IPS-20b (cell line): ENCODE measurements around the gene PPP6R1.
"Not testable (repeated sequence)": the region's sequence is repeated elsewhere in the genome, so short reads cannot be mapped to it uniquely, and the experiment has no call there.

Experiments used
- H3K27ac ChIP-seq: one replicate; pipeline ENCODE4 v1.5.1; 2013; ENCODE audit warnings: low read length
- H3K27me3 ChIP-seq: 2 replicates; pipeline ENCODE4 v1.6.1; 2013; ENCODE audit warnings: mild to moderate bottlenecking, low read length, inconsistent platforms; ENCODE audit not compliant: insufficient read depth
- H3K36me3 ChIP-seq: 2 replicates; pipeline ENCODE4 v1.6.1; 2013; ENCODE audit warnings: low read depth, mild to moderate bottlenecking, inconsistent platforms, low read length, moderate library complexity; ENCODE audit not compliant: insufficient read depth
- H3K4me1 ChIP-seq: 2 replicates; pipeline ENCODE4 v1.6.1; 2013; ENCODE audit warnings: mild to moderate bottlenecking, control low read depth, inconsistent platforms, low read length, moderate library complexity; ENCODE audit not compliant: insufficient read depth
- H3K4me3 ChIP-seq: 2 replicates; pipeline ENCODE4 v1.5.1; 2013; ENCODE audit warnings: mild to moderate bottlenecking, low read length, inconsistent platforms
- H3K9ac ChIP-seq: 2 replicates; pipeline ENCODE4 v1.6.1; 2013; ENCODE audit warnings: low read depth, mild to moderate bottlenecking, inconsistent platforms, low read length, moderate library complexity
- H3K9me3 ChIP-seq: 2 replicates; pipeline ENCODE4 v1.6.1; 2013; ENCODE audit warnings: mild to moderate bottlenecking, low read depth, low read length, inconsistent platforms; ENCODE audit not compliant: insufficient read depth

PPP6R1 gene

DNA sequence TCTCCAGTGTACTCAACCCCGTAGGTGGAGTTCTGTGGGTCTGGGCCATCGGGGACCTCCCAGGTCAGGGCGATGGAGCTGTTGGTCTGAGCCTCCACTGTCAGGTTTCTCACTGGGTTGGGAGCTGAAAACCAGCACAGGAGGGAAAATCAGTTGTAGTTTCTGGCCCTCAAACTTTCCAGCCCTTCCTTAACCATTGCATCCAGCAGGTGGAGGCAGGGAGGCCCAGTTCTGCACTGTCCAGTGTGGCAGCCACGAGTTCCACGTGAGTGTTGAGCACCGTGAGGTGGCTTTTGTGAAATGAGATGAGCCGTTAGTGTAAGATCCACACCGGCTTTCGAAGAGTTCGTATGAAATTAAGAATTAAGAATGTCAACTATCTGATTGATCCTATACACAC is 56.6 kb downstream of the PPP6R1 start:
- H3K9me3 ChIP-seq, H3K4me1 ChIP-seq, H3K4me3 ChIP-seq, H3K27ac ChIP-seq, H3K9ac ChIP-seq, H3K36me3 ChIP-seq: not testable (repeated sequence)
- peaks cover 16% of the 10 kb centered on the region for H3K27me3 ChIP-seq

DNA sequence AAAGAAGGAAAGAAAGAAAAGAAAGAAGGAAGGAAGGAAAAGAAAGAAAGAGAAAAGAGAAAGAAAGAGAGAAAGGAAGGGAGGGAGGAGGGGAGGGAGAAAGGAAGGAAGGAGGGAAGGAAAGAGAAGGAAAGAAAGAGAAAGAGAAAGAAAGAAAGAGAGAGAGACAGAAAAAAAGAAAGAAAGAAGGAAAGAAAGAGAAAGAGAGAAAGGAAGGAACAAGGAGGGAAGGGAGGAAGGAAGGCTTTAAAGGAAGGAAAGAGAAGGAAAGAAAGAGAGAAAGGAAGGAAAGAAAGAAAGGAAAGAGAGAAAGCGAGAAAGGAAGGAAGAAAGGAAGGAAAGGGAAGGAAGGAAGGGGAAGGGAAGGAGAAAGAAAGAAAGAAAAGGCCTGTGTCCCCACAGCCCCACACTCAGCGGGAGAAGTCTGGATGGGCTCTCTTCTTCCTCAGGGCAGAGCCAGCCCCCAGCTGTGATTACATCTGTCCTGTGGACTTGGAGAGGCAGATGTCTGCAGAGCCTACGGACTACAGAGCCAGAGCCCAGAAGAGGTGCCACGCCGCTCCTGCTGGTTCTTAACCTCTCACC is 59.1 kb downstream of the PPP6R1 start:
- Histone ChIP-seq H3K27me3 (peaks cover 16% of the 10 kb centered on the region), H3K4me3 (no peak overlapping the region), H3K9me3 (no peaks in the 10 kb centered on the region), H3K36me3 (no peaks in the 10 kb centered on the region), H3K9ac (no peak overlapping the region), H3K4me1 (no peaks in the 10 kb centered on the region), H3K27ac (no peak overlapping the region)

DNA sequence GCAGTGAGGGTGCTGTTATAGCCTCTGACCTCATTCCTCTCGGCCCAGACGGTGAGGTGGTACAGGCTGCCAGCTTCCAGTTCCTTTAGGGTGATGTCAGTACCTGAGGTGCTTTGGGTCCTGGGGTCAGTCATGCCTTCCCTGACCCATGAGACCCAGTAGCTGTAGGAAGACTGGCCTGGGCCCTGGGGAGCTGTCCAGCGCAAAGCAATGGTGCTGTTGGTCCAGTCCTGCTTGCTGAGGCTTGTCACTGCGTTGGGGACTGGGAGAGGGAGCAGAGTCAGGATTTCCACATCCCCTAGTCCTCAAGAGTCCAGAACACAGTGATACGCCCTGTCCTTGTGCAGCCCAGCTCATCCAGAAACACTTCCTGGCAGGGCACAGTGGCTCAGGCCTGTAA is 60.2 kb downstream of the PPP6R1 start:
- Histone ChIP-seq H3K4me1 (no peaks in the 10 kb centered on the region), H3K36me3 (no peaks in the 10 kb centered on the region), H3K4me3 (no peak overlapping the region), H3K27ac (no peak overlapping the region), H3K9ac (no peak overlapping the region), H3K27me3 (peaks cover 19% of the 10 kb centered on the region), H3K9me3 (no peaks in the 10 kb centered on the region)

DNA sequence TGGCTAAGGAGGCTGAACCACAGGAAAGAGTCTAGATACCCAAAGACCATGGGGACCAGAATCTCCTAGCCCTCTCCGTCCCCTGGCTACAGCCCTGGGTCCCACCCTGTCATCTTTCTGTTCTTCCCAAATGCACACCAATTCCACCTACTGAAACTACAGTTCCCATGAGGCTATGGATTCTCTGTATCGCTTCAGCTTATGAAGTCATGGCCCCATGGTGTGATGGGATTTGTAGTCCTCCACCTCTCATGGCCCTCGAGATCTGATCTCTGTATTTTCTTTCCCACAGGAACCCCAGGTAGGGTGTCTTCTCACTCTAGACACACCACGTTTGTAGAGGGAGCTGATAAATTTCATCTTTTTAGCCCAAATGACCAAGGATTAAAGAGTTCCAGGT is 61.3 kb downstream of the PPP6R1 start:
- no peaks in the 10 kb centered on the region for H3K4me1 ChIP-seq
- H3K9ac ChIP-seq, result no peak overlapping the region
- H3K9me3 ChIP-seq, result no peaks in the 10 kb centered on the region
- no peaks in the 10 kb centered on the region for H3K36me3 ChIP-seq
- H3K4me3 ChIP-seq, result no peak overlapping the region
- no peak overlapping the region for H3K27ac ChIP-seq
- peaks cover 19% of the 10 kb centered on the region for H3K27me3 ChIP-seq

DNA sequence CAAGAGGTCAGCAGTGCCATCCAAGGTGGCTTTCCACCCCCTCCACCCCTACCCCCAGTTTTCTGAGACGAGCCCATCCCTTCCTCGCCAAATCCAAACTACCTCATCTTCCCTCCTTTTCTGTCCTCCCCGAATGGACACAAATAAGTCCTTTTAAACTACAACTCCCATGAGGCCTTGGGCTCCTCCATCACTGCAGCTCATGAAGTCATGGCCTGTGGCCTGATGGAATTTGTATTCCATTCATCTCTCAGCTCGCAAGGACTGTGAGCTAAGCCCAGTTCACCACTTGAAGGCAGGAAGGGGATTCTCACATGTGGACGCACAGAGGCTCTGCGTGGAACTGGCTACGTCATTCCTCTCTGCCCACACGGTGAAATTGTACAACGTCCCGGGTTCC is 62.0 kb downstream of the PPP6R1 start:
- Histone ChIP-seq H3K27me3 (peaks cover 19% of the 10 kb centered on the region), H3K4me1 (no peaks in the 10 kb centered on the region), H3K9ac (no peak overlapping the region), H3K27ac (no peak overlapping the region), H3K4me3 (no peak overlapping the region), H3K9me3 (no peaks in the 10 kb centered on the region), H3K36me3 (no peaks in the 10 kb centered on the region)

DNA sequence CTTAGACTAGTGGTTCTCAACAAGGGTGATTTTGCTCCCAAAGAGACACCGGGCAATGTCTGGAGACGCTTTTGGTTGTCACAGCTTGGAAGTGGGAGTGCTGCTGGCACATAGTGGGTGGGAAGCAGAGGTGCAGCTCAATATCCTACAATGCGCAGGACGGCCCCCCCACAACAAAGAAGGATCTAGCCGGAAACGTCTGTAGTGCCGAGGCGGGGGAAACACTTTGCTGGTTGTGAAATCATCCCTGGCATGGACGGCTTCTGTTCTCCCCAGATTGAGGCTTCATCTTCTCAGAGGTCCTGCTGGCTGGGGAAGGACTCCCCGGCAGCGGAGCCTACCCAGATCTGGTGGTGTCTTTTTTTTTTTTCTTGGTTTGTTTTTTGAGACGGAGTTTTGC is 65.3 kb downstream of the PPP6R1 start:
- Histone ChIP-seq H3K4me1 (no peaks in the 10 kb centered on the region), H3K27ac (no peak overlapping the region), H3K36me3 (no peaks in the 10 kb centered on the region), H3K9me3 (no peaks in the 10 kb centered on the region), H3K27me3 (0 out of 2 replicates have a peak, but pooled peaks cover 10% of the 10 kb centered on the region), H3K9ac (no peak overlapping the region), H3K4me3 (no peak overlapping the region)

DNA sequence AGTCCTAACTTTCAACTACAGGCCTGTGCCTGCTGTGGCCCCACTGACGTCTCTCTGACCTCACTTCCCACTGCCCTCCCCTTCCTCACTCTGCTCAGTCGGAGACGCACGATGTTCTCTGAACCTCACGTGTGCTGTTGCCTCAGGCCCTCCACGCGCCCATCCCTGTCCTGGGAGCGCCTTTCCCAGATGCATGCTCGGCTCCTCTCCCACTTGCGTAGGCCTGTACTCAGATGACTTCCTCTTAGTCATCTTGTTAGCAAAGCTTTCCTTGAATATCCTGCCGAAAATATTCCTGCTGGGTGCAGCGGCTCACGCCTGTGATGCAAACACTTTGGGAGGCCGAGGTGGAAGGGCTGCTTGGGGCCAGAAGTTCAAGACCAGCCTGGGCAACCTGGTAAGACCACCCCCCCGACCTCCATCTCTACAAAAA is 69.4 kb downstream of the PPP6R1 start:
- H3K9ac ChIP-seq, result no peak overlapping the region
- no peaks in the 10 kb centered on the region for H3K9me3 ChIP-seq
- no peak overlapping the region for H3K4me3 ChIP-seq
- H3K4me1 ChIP-seq, result no peaks in the 10 kb centered on the region
- H3K27me3 ChIP-seq, result peaks cover 21% of the 10 kb centered on the region
- H3K27ac ChIP-seq, result no peak overlapping the region
- H3K36me3 ChIP-seq, result no peaks in the 10 kb centered on the region

DNA sequence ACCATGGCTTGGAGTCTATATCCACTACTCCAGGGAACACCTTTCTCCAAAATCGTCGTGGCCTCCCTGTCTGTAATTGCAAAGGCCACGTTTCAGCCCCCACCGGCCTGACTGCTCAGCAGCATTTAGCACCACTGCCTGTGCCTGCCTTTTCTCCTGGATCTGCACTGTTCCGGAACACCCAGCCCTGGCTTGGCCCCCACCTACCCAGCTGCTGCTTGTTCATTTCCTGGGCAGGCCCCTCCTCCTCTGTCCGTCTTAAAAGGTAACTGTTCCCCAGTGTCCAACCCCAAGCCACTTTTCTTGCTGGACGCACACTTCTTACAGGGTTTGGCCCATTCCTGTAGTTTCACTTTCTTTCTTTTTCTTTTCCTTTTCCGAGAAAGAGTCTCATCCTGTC is 70.2 kb downstream of the PPP6R1 start:
- H3K4me3 ChIP-seq, result no peak overlapping the region

DNA sequence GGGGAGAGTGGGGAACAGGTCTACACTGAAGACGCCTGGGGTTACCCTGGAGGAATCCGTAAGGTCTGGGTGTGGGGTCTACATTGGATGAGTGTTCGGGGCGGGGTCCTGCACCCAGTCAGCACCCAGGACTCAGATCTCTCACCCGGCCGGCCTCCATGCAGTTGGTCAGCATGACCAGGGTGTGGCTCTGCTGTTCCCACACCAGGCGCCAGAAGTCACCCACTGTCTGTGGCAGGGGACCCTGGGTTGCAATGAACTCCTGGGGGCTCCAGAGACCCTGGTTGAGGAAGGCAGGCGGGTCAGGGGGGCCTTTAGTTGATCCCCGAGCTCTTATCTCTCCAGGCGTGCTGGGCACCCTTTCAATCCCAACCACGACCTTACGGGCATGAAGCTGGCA is 72.7 kb downstream of the PPP6R1 start:
- H3K27ac ChIP-seq, result no peak overlapping the region
- H3K4me1 ChIP-seq, result no peaks in the 10 kb centered on the region
- peaks cover 28% of the 10 kb centered on the region for H3K27me3 ChIP-seq
- H3K9me3 ChIP-seq, result no peaks in the 10 kb centered on the region
- no peak overlapping the region for H3K9ac ChIP-seq
- H3K4me3 ChIP-seq, result no peak overlapping the region
- no peaks in the 10 kb centered on the region for H3K36me3 ChIP-seq

More for the DNA sequence above, 70.2 kb downstream of the PPP6R1 start:
- Histone ChIP-seq H3K27ac (no peak overlapping the region), H3K9ac (no peak overlapping the region), H3K4me1 (no peaks in the 10 kb centered on the region), H3K9me3 (no peaks in the 10 kb centered on the region), H3K36me3 (no peaks in the 10 kb centered on the region), H3K27me3 (peaks cover 18% of the 10 kb centered on the region)

DNA sequence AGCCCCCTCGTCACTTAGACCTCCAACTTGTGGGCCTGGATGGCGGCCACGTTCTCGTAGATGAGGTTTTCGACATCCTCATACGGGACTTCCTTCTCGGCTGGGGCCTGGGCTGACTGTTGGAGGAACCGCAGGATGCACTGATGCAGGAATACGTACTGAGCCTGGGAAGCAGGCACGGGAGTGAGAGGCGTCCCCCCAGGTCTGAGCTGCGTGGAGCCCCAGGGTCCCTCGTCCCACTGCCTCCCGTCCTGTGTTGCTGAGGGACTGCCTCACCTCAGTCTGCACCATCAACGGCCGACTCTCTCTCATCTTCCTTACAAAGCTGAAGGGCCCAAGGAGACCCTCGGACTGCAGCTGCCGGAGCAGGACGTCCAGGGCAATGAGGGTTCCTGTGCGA is 77.1 kb downstream of the PPP6R1 start:
- Histone ChIP-seq H3K9ac (no peak overlapping the region), H3K4me3 (no peak overlapping the region), H3K4me1 (no peaks in the 10 kb centered on the region), H3K9me3 (no peaks in the 10 kb centered on the region), H3K36me3 (no peaks in the 10 kb centered on the region), H3K27me3 (peaks cover 64% of the 10 kb centered on the region), H3K27ac (no peak overlapping the region)
